KBM-7 (cell line): ENCODE data around the gene SYNDIG1.

ENCODE experiments used
- DNase-seq: peaks from one replicate; pipeline ENCODE4 v3.0.0-alpha.2; 2015
- in situ Hi-C: fragments of 300-500 bp; cut with MboI; formaldehyde crosslinking; loops from 2 replicates; pipeline ENCODE4 v1.14.3; 2020; ENCODE audit warnings: low sequenced_read_pairs, low pct_unique_long_range_greater_than_20kb, mixed read lengths

SYNDIG1 gene

GRCh38 chr20:24636626-24637025 is 167.2 kb downstream of the SYNDIG1 start:
- in situ Hi-C loops: no loop called here
- DNase-seq: no peak

- DNase-seq: no peak
- in situ Hi-C loops: no loop called here
These were observed 167.7 kb downstream of the SYNDIG1 start for GRCh38 chr20:24637087-24637486.

- in situ Hi-C loops: no loop called here
These were observed 168.5 kb downstream of the SYNDIG1 start for GRCh38 chr20:24637941-24638340.

GRCh38 chr20:24638591-24639548 is 169.4 kb downstream of the SYNDIG1 start:
- in situ Hi-C loops: no loop called here
- DNase-seq: no peak

More at GRCh38 chr20:24637941-24638340, 168.5 kb downstream of the SYNDIG1 start:
- DNase-seq: no peak

GRCh38 chr20:24640276-24640675 is 170.8 kb downstream of the SYNDIG1 start:
- in situ Hi-C loops: no loop called here
- DNase-seq: no peak

GRCh38 chr20:24640686-24641085 is 171.3 kb downstream of the SYNDIG1 start:
- in situ Hi-C loops: no loop called here
- DNase-seq: no peak

- in situ Hi-C loops: no loop called here
- no peak for DNase-seq
These were observed 174.6 kb downstream of the SYNDIG1 start for GRCh38 chr20:24643731-24644626.

GRCh38 chr20:24646321-24646720 is 176.9 kb downstream of the SYNDIG1 start:
- no peak for DNase-seq
- in situ Hi-C loops: no loop called here

GRCh38 chr20:24647713-24648112 is 178.3 kb downstream of the SYNDIG1 start:
- in situ Hi-C loops: no loop called here
- DNase-seq: no peak

GRCh38 chr20:24648481-24648880 is 179.1 kb downstream of the SYNDIG1 start:
- no peak for DNase-seq
- in situ Hi-C loops: no loop called here

- in situ Hi-C loops: no loop called here
- DNase-seq: no peak
These were observed 179.5 kb downstream of the SYNDIG1 start for GRCh38 chr20:24648919-24649318.

GRCh38 chr20:24649787-24650490 is 180.5 kb downstream of the SYNDIG1 start:
- in situ Hi-C loops: no loop called here
- DNase-seq: no peak

- DNase-seq: no peak
- in situ Hi-C loops: no loop called here
These were observed 181.9 kb downstream of the SYNDIG1 start for GRCh38 chr20:24651171-24651975.

- in situ Hi-C loops: no loop called here
- no peak for DNase-seq
These were observed 182.5 kb downstream of the SYNDIG1 start for GRCh38 chr20:24651976-24652345.

- DNase-seq: no peak
- in situ Hi-C loops: no loop called here
These were observed 183.9 kb downstream of the SYNDIG1 start for GRCh38 chr20:24653306-24653705.

GRCh38 chr20:24654425-24654824 is 185.0 kb downstream of the SYNDIG1 start:
- no peak for DNase-seq
- in situ Hi-C loops: no loop called here

- DNase-seq: no peak
- in situ Hi-C loops: no loop called here
These were observed 187.0 kb downstream of the SYNDIG1 start for GRCh38 chr20:24656391-24656790.

- no peak for DNase-seq
- in situ Hi-C loops: no loop called here
These were observed 187.8 kb downstream of the SYNDIG1 start for GRCh38 chr20:24657196-24657595.
